Endothelial cell of umbilical vein (primary cell): ENCODE data around the gene GIPR. TPM values are rescaled to one million over a fixed set of nuclear protein-coding genes. Genes with fewer than 3 reads are reported as not detected.

ENCODE experiments used
- BruUV-seq: library from RNA; stranded (reverse); fragments of 400-500 nt; replicated peaks from 2 replicates; lab custom pipeline; 2021; lab: Mats Ljungman, UMichigan
- CTCF ChIA-PET: fragments of 300-600, 350-600 bp; sonication (Branson Sonifier 250); formaldehyde crosslinking; loops from one replicate; lab custom pipeline; 2021; ENCODE audit warnings: antibody characterized with exemption, inconsistent platforms; lab: Charles Lee
- POLR2A ChIA-PET: fragments of 300-600, 350-600 bp; sonication (Branson Sonifier 250); formaldehyde crosslinking; loops from one replicate; lab custom pipeline; 2021; ENCODE audit warnings: antibody characterized with exemption, inconsistent platforms; lab: Charles Lee
- DNase-seq: peaks from one replicate; pipeline ENCODE4 v3.0.0-alpha.2; 2011; ENCODE audit warnings: low read depth, low spot score
- FAIRE-seq: peaks from 2 replicates; lab custom pipeline; 2011; peaks lifted over from hg19 to GRCh38; lab: Jason Lieb, UNC
- H2AFZ ChIP-seq: 2 replicates; pipeline ENCODE4 v1.6.0; 2012; ENCODE audit warnings: low read depth, low read length, control low read depth, inconsistent platforms
- H3K27ac ChIP-seq: 2 replicates; pipeline ENCODE4 v1.5.1; 2011; ENCODE audit warnings: low read depth, mild to moderate bottlenecking, control low read depth, low read length, moderate library complexity; ENCODE audit not compliant: insufficient read depth
- H3K27me3 ChIP-seq, 2 experiments: 2 replicates each; pipeline versions ENCODE4 v1.6.0 to v1.6.1; 2011; ENCODE audit warnings: low read length in 2 of 2, mixed read lengths in 1 of 2; ENCODE audit not compliant: control insufficient read depth in 2 of 2, insufficient read depth in 2 of 2
- H3K36me3 ChIP-seq, 2 experiments: 2 replicates in 1 of 2; 3 replicates in 1 of 2; pipeline ENCODE4 v1.5.1; 2011; ENCODE audit warnings: low read length in 2 of 2, mild to moderate bottlenecking in 1 of 2, moderate library complexity in 1 of 2; ENCODE audit not compliant: control insufficient read depth in 2 of 2, insufficient read depth in 2 of 2; ENCODE audit errors: extremely low read depth in 1 of 2
- H3K4me1 ChIP-seq: 3 replicates; pipeline ENCODE4 v1.5.1; 2011; ENCODE audit warnings: mild to moderate bottlenecking, low read length; ENCODE audit not compliant: control insufficient read depth, insufficient read depth; ENCODE audit errors: extremely low read depth
- H3K4me2 ChIP-seq: 2 replicates; pipeline ENCODE4 v1.6.1; 2011; ENCODE audit warnings: low read length, control low read depth, mixed read lengths; ENCODE audit not compliant: insufficient read depth
- H3K4me3 ChIP-seq, 3 experiments: fragments of 200-600 bp in 1 of 3; sonication (generic), shearing (Covaris generic) in 1 of 3; replicated peaks in 1 of 3; 2 replicates each; pipeline ENCODE4 v1.5.1; 2011 to 2016; ENCODE audit warnings: control low read depth in 3 of 3, low read length in 3 of 3, mild to moderate bottlenecking in 2 of 3, inconsistent platforms in 1 of 3, low read depth in 1 of 3, moderate library complexity in 1 of 3; ENCODE audit not compliant: insufficient read depth in 1 of 3
- H3K79me2 ChIP-seq: 2 replicates; pipeline ENCODE4 v1.6.0; 2012; ENCODE audit warnings: low read length, inconsistent platforms; ENCODE audit not compliant: control insufficient read depth, insufficient read depth
- H3K9ac ChIP-seq: replicated peaks from 2 replicates; pipeline ENCODE3; 2011; ENCODE audit warnings: low read length, control low read depth; ENCODE audit not compliant: insufficient read depth; ENCODE audit errors: extremely low read depth
- H3K9me1 ChIP-seq: replicated peaks from 3 replicates; pipeline ENCODE4 v1.6.0; 2011; ENCODE audit warnings: mild to moderate bottlenecking, low read length; ENCODE audit not compliant: control insufficient read depth, insufficient read depth; ENCODE audit errors: extremely low read depth
- H3K9me3 ChIP-seq: replicated peaks from 2 replicates; pipeline ENCODE4 v1.5.1; 2012; ENCODE audit warnings: low read length, inconsistent platforms; ENCODE audit not compliant: control insufficient read depth, insufficient read depth
- H4K20me1 ChIP-seq: replicated peaks from 2 replicates; pipeline ENCODE3; 2011; ENCODE audit warnings: mild to moderate bottlenecking, low read length; ENCODE audit not compliant: control insufficient read depth, insufficient read depth; ENCODE audit errors: extremely low read depth
- EZH2 ChIP-seq: IDR thresholded peaks from 2 replicates; pipeline ENCODE4 v1.6.1; 2012; ENCODE audit warnings: borderline replicate concordance, low read depth, mild to moderate bottlenecking, moderate library complexity, low read length, inconsistent platforms; ENCODE audit not compliant: severe bottlenecking
- FOS ChIP-seq: IDR thresholded peaks from 2 replicates; pipeline ENCODE4 v1.6.1; 2011; ENCODE audit warnings: mild to moderate bottlenecking, low read length, moderate library complexity, borderline replicate concordance; ENCODE audit not compliant: insufficient read depth
- GATA2 ChIP-seq: IDR thresholded peaks from 2 replicates; pipeline ENCODE4 v1.7.0; 2011; ENCODE audit warnings: low read depth, mild to moderate bottlenecking, moderate library complexity, mixed read lengths, low read length; ENCODE audit not compliant: insufficient read length, insufficient read depth
- JUN ChIP-seq: IDR thresholded peaks from 2 replicates; pipeline ENCODE4 v1.6.1; 2011; ENCODE audit warnings: borderline replicate concordance, low read depth; ENCODE audit not compliant: insufficient read length, insufficient read depth
- MYC ChIP-seq: IDR thresholded peaks from one replicate; pipeline ENCODE4 v1.6.1; 2011; ENCODE audit warnings: mild to moderate bottlenecking, low read depth, low read length
- POLR2A ChIP-seq: IDR thresholded peaks from 2 replicates; pipeline ENCODE4 v1.6.1; 2012; ENCODE audit warnings: low read depth, mild to moderate bottlenecking, control low read depth, low read length
- POLR2AphosphoS5 ChIP-seq: IDR thresholded peaks from 2 replicates; pipeline ENCODE4 v1.6.1; 2012; ENCODE audit warnings: low read depth, mild to moderate bottlenecking, control low read depth, low read length, moderate library complexity; ENCODE audit not compliant: insufficient read depth
- dilution Hi-C: fragments of 300-500 bp; cut with MboI; formaldehyde crosslinking; loops from one replicate; pipeline ENCODE4 v1.15.0; 2019; ENCODE audit warnings: low sequenced_read_pairs; ENCODE audit not compliant: extremely low pct_ligation_motif_present
- intact Hi-C: fragments of 100-400 bp; cut with micrococcal nuclease; formaldehyde crosslinking; loops from one replicate; pipeline ENCODE4 v1.10.0; 2022
- polyA plus RNA-seq, 4 experiments: library from polyadenylated mRNA; depleted of rRNA in 3 of 4; stranded (reverse) in 3 of 4; unstranded in 1 of 4; fragments of >200 nt; gene quantifications; 2 replicates each; pipeline versions ENCODE4 v1.2.1 to v1.2.3, GENCODE V29; 2011 to 2012; ENCODE audit warnings: missing spikeins in 1 of 4
- total RNA-seq: library from RNA; stranded (reverse); gene quantifications from 2 replicates; pipeline ENCODE4 v1.2.3, GENCODE V29; 2021
- TF ChIP-seq, protein P1 (sequence below): IDR thresholded peaks from 2 replicates; pipeline ENCODE4 v1.6.1; 2011; ENCODE audit not compliant: insufficient read depth, insufficient read length
- TF ChIP-seq, protein P2 (sequence below), 2 donors: IDR thresholded peaks; 1 replicate in 1 of 2; 2 replicates in 1 of 2; pipeline ENCODE4 v1.5.1; 2011; ENCODE audit warnings: low read length in 2 of 2, mild to moderate bottlenecking in 2 of 2, moderate library complexity in 2 of 2, control low read depth in 1 of 2, inconsistent platforms in 1 of 2, low read depth in 1 of 2; ENCODE audit not compliant: insufficient read depth in 1 of 2; ENCODE audit errors: extremely low read depth in 1 of 2

Gene GIPR
- total and polyA plus RNA-seq, 2 donors (not counting 3 experiments of a cell fraction or from before 2014, with no cell fraction given), result not detected

DNA sequence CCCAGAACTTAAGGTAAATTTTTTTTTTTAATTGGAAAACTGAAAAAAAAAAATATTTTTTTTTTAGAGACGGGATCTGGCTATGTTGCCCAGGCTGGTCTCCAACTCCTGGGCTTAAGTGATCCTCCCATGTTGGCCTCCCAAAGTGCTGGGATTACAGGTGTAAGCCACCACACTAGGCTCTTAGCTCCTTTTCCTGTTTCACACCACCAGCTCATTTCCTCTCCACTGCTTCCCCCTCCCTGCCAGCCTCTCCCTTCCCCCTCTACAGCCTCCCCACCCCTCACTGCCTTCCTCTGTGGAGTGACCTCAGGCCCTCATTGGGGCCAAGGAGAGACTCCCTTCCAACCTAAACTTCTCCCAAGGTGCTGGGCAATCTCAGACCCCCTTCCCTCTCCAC, 4.2 kb upstream of the GIPR start:
- ChIA-PET POLR2A (no interaction called here), CTCF (interaction anchor here (1.7 kb wide), 1 partner anchor 13 kb away, joined by 3 read pairs; no protein-coding TSS in a partner anchor)
- H2AFZ ChIP-seq, result no peak overlapping the region
- no peaks in the 10 kb centered on the region for H3K9me3 ChIP-seq
- TF ChIP-seq, protein P1, sequence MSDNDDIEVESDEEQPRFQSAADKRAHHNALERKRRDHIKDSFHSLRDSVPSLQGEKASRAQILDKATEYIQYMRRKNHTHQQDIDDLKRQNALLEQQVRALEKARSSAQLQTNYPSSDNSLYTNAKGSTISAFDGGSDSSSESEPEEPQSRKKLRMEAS, result no peak
- no peak for TF ChIP-seq FOS
- TF ChIP-seq JUN, result no peak
- no peak for TF ChIP-seq MYC
- TF ChIP-seq, protein P2, sequence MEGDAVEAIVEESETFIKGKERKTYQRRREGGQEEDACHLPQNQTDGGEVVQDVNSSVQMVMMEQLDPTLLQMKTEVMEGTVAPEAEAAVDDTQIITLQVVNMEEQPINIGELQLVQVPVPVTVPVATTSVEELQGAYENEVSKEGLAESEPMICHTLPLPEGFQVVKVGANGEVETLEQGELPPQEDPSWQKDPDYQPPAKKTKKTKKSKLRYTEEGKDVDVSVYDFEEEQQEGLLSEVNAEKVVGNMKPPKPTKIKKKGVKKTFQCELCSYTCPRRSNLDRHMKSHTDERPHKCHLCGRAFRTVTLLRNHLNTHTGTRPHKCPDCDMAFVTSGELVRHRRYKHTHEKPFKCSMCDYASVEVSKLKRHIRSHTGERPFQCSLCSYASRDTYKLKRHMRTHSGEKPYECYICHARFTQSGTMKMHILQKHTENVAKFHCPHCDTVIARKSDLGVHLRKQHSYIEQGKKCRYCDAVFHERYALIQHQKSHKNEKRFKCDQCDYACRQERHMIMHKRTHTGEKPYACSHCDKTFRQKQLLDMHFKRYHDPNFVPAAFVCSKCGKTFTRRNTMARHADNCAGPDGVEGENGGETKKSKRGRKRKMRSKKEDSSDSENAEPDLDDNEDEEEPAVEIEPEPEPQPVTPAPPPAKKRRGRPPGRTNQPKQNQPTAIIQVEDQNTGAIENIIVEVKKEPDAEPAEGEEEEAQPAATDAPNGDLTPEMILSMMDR (IDR thresholded peaks at IDR 0.05; ENCODE audit: extremely low read depth in 1 of 2, insufficient read depth in 1 of 2, low read depth in 1 of 2, low read length in 2 of 2), result no peak
- TF ChIP-seq POLR2A, result no peak
- TF ChIP-seq POLR2AphosphoS5, result no peak
- no peak for TF ChIP-seq GATA2
- no peak for TF ChIP-seq EZH2
- H3K9me1 ChIP-seq, result no peaks in the 10 kb centered on the region
- dilution Hi-C loops (no loop called here), intact Hi-C loops (no loop called here)
- no peaks in the 10 kb centered on the region for H4K20me1 ChIP-seq
- H3K79me2 ChIP-seq, result no peaks in the 10 kb centered on the region
- peaks cover 4% of the 10 kb centered on the region for H3K4me1 ChIP-seq
- no TSS peak for BruUV-seq
- H3K4me2 ChIP-seq, result no peak overlapping the region
- H3K27me3 ChIP-seq, result peaks cover 10 to 13% of the 10 kb centered on the region in 2 experiments
- H3K36me3 ChIP-seq, result no peaks in the 10 kb centered on the region
- no peak for FAIRE-seq
- DNase-seq, result no peak
- H3K4me3 ChIP-seq, result no peak overlapping the region
- no peak overlapping the region for H3K27ac ChIP-seq
- H3K9ac ChIP-seq, result no peak overlapping the region
